Measurements from ENCODE around the gene UCK2.

DNA sequence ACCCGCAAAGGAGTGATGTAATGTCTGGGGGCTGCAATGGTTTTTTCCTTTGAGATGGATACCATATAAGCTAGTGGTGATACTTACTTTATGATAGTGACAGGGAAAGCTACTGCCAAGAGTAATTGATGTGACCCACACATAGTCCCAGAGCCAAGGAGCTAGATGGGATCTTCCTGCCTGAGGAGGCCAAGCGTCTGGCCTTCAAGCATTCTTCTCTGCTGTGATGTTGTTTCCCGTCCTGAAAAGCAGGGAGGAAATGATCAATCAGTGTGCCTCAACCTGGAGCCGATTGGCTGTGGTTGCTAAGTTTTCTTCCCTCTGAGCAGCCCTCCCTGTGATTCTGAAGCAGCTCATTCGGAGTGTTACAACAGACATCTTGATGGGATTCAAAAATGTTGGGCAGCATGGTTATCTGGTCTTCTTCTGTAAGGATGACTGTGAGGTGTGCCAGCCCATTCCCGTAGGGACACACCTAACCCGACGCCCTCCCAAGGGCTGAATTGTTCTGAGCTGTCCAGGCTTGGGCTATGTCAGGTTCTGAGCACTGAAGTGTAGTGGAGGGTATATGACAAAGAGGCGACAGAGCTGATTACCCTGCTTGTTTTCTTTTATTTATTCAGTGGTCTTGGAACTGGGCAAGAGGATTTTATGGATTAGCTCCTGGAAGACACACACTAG lies 56.7 kb downstream of the UCK2 start:
- TF ChIP-seq POLR2AphosphoS5 (IDR thresholded peaks at IDR 0.05; ENCODE audit: borderline replicate concordance, low read depth, low read length) (no peak), EZH2 (IDR thresholded peaks at IDR 0.05) (no peak)
